Thyroid gland (tissue), 4 donors: ENCODE results near the gene B4GALNT4. TPM values are rescaled to one million over a fixed set of nuclear protein-coding genes. Genes with fewer than 3 reads are reported as not detected.

Experiments
- DNase-seq, 2 donors: peaks; one replicate each; pipeline ENCODE4 v3.0.0-alpha.2; 2019
- H3K27ac ChIP-seq, 3 donors: fragments of 200-600 bp; sonication (generic); 1 replicate in 2 of 3; 2 replicates in 1 of 3; pipeline ENCODE4 v1.5.1; 2016 to 2019; ENCODE audit warnings: mild to moderate bottlenecking in 1 of 3, moderate library complexity in 1 of 3
- H3K27me3 ChIP-seq: fragments of 200-600 bp; sonication (generic); one replicate; pipeline ENCODE4 v1.5.1; 2019
- H3K36me3 ChIP-seq, 2 donors: fragments of 200-600 bp; sonication (generic); one replicate each; pipeline ENCODE4 v1.5.1; 2016 to 2019
- H3K4me1 ChIP-seq, 2 donors: fragments of 200-600 bp; sonication (generic); one replicate each; pipeline ENCODE4 v1.5.1; 2017 to 2019
- H3K4me3 ChIP-seq, 3 donors: fragments of 200-600 bp; sonication (generic); replicated peaks in 1 of 3; 1 replicate in 2 of 3; 2 replicates in 1 of 3; pipeline ENCODE4 v1.5.1; 2016; ENCODE audit warnings: mild to moderate bottlenecking in 1 of 3
- H3K9me3 ChIP-seq: fragments of 200-600 bp; sonication (generic); one replicate; pipeline ENCODE4 v1.5.1; 2017
- CTCF ChIP-seq, 6 experiments: fragments of 200-600 bp in 3 of 6; fragments of 450-650 bp in 3 of 6; sonication (generic) in 3 of 6; IDR thresholded peaks; one replicate each; pipeline ENCODE4 v1.5.1; 2016 to 2019; ENCODE audit warnings: antibody characterized with exemption in 6 of 6, mild to moderate bottlenecking in 2 of 6, inconsistent platforms in 1 of 6, moderate library complexity in 1 of 6
- POLR2A ChIP-seq, 2 donors: fragments of 450-650 bp; IDR thresholded peaks; one replicate each; pipeline ENCODE4 v1.6.1; 2017; ENCODE audit warnings: antibody characterized with exemption in 2 of 2, mild to moderate bottlenecking in 2 of 2, moderate library complexity in 1 of 2
- whole genome bisulfite sequencing, 2 donors: methylation state at CpG; one replicate each; pipeline ENCODE4 v1.1.5; 2017; 5-methylcytosine and 5-hydroxymethylcytosine counted together
- intact Hi-C: fragments of 100-400 bp; cut with DNase I; formaldehyde crosslinking; loops from one replicate; pipeline ENCODE4 v1.15.1; 2023
- total RNA-seq, 4 donors: library from RNA; depleted of rRNA; stranded (reverse); fragments of >200 nt; gene quantifications; one replicate each; pipeline ENCODE4 v1.2.3, GENCODE V29; 2016

The B4GALNT4 gene
- total RNA-seq, 4 donors from 2014 or later: 0.98 to 1.2 TPM; not detected in 2

GRCh38 chr11:334264-334994, 34.9 kb upstream of the B4GALNT4 start:
- no peak for DNase-seq
- intact Hi-C loops: no loop called here
- Histone ChIP-seq H3K27me3 (no peaks in the 10 kb centered on the region), H3K9me3 (no peaks in the 10 kb centered on the region), H3K36me3 (no peaks in the 10 kb centered on the region), H3K27ac (no peak overlapping the region), H3K4me1 (peaks cover 0 to 11% of the 10 kb centered on the region in 2 donors), H3K4me3 (no peak overlapping the region)
- no peak for TF ChIP-seq CTCF (IDR thresholded peaks at IDR 0.05)
- no peak for TF ChIP-seq POLR2A (IDR thresholded peaks at IDR 0.05)
- 59 to 61% methylated on average over 25 of the region's 25 CpGs for WGBS, 2 donors

- peak overlapping the region; percentile 6 to 63 (median 52) for H3K27ac ChIP-seq
- no peak for DNase-seq
- H3K36me3 ChIP-seq: no peaks in the 10 kb centered on the region
- H3K4me3 ChIP-seq: no peak overlapping the region
- TF ChIP-seq POLR2A (IDR thresholded peaks at IDR 0.05): no peak
- no peak for TF ChIP-seq CTCF (IDR thresholded peaks at IDR 0.05)
- no peaks in the 10 kb centered on the region for H3K27me3 ChIP-seq
- no peaks in the 10 kb centered on the region for H3K9me3 ChIP-seq
- 63 to 69% methylated on average over 14 to 15 of the region's 15 CpGs for WGBS, 2 donors
- peaks cover 0 to 11% of the 10 kb centered on the region in 2 donors for H3K4me1 ChIP-seq
- intact Hi-C loops: no loop called here
Observed at GRCh38 chr11:335779-336658, 33.3 kb upstream of the B4GALNT4 start.

GRCh38 chr11:336659-337198, 32.6 kb upstream of the B4GALNT4 start:
- DNase-seq: no peak
- Histone ChIP-seq H3K36me3 (no peaks in the 10 kb centered on the region), H3K9me3 (no peaks in the 10 kb centered on the region), H3K4me3 (no peak overlapping the region), H3K27me3 (no peaks in the 10 kb centered on the region), H3K4me1 (peaks cover 0 to 11% of the 10 kb centered on the region in 2 donors), H3K27ac (peak overlapping the region in 2 of 3 donors; percentile 52 to 63)
- TF ChIP-seq CTCF (IDR thresholded peaks at IDR 0.05) (no peak), POLR2A (IDR thresholded peaks at IDR 0.05) (no peak)
- 72 to 89% methylated on average over 4 of the region's 4 CpGs for WGBS, 2 donors
- intact Hi-C loops: no loop called here

GRCh38 chr11:337711-338110, 31.6 kb upstream of the B4GALNT4 start:
- 95 to 99% methylated on average over 6 of the region's 6 CpGs for WGBS, 2 donors
- Histone ChIP-seq H3K4me3 (no peak overlapping the region), H3K27me3 (no peaks in the 10 kb centered on the region), H3K4me1 (peaks cover 0 to 11% of the 10 kb centered on the region in 2 donors), H3K9me3 (no peaks in the 10 kb centered on the region), H3K36me3 (no peaks in the 10 kb centered on the region), H3K27ac (no peak overlapping the region)
- no peak for DNase-seq
- intact Hi-C loops: no loop called here
- TF ChIP-seq POLR2A (IDR thresholded peaks at IDR 0.05) (no peak), CTCF (IDR thresholded peaks at IDR 0.05) (no peak)
